ENCODE measurements around the gene KCND2. TPM values are rescaled to one million over a fixed set of nuclear protein-coding genes. Genes with fewer than 3 reads are reported as not detected.

Gene KCND2
- total RNA-seq, 1 experiment from 2014 or later, result 0.72 TPM

GRCh38 chr7:120274482-120274881 lies 1.5 kb downstream of the KCND2 start:
- no peaks in the 10 kb centered on the region for H3K79me2 ChIP-seq (ENCODE audit: low read depth)
- ChIA-PET CTCF (no interaction called here), POLR2A (ENCODE audit: unreplicated experiment) (no interaction called here)
- no TSS peak for BruUV-seq (replicated peaks)
- no peaks in the 10 kb centered on the region for H3K4me1 ChIP-seq (replicated peaks; ENCODE audit: insufficient read depth)
- no peak overlapping the region for H2AFZ ChIP-seq
- H3K27ac ChIP-seq, result no peak overlapping the region
- intact Hi-C loops (cut with micrococcal nuclease; ENCODE audit: unreplicated experiment), result loop anchor here (5.0 to 10.0 kb wide), 2 partner anchors 450 to 727 kb away; no protein-coding TSS in a partner anchor
- no peak overlapping the region for H3K4me2 ChIP-seq
- 0 out of 2 replicates have a peak, but pooled peaks cover 4% of the 10 kb centered on the region for H3K27me3 ChIP-seq (ENCODE audit: insufficient read depth, low read depth)
- no peaks in the 10 kb centered on the region for H3K36me3 ChIP-seq (ENCODE audit: low read depth)
- H3F3A ChIP-seq (ENCODE audit: insufficient read depth, low read depth), result no peaks in the 10 kb centered on the region
- no peaks in the 10 kb centered on the region for H4K20me1 ChIP-seq (ENCODE audit: insufficient read depth)
- DNase-seq, result no peak
- no peak overlapping the region for H3K4me3 ChIP-seq
- no peaks in the 10 kb centered on the region for H3K9me3 ChIP-seq (ENCODE audit: insufficient read depth, low read depth)
- H3K9me2 ChIP-seq (ENCODE audit: insufficient read depth), result no peaks in the 10 kb centered on the region
- no peak for TF ChIP-seq EZH2 (IDR thresholded peaks at IDR 0.05; ENCODE audit: low read depth)

DNA sequence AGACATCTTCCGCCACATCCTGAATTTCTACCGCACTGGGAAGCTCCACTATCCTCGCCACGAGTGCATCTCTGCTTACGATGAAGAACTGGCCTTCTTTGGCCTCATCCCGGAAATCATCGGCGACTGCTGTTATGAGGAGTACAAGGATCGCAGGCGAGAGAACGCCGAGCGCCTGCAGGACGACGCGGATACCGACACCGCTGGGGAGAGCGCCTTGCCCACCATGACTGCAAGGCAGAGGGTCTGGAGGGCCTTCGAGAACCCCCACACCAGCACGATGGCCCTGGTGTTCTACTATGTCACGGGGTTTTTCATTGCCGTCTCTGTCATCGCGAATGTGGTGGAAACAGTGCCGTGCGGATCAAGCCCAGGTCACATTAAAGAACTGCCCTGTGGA lies 1.9 kb downstream of the KCND2 start:
- POLR2A ChIA-PET (ENCODE audit: unreplicated experiment), result no interaction called here
- no peak for TF ChIP-seq EZH2 (IDR thresholded peaks at IDR 0.05; ENCODE audit: low read depth)
- TF ChIP-seq, protein P1, sequence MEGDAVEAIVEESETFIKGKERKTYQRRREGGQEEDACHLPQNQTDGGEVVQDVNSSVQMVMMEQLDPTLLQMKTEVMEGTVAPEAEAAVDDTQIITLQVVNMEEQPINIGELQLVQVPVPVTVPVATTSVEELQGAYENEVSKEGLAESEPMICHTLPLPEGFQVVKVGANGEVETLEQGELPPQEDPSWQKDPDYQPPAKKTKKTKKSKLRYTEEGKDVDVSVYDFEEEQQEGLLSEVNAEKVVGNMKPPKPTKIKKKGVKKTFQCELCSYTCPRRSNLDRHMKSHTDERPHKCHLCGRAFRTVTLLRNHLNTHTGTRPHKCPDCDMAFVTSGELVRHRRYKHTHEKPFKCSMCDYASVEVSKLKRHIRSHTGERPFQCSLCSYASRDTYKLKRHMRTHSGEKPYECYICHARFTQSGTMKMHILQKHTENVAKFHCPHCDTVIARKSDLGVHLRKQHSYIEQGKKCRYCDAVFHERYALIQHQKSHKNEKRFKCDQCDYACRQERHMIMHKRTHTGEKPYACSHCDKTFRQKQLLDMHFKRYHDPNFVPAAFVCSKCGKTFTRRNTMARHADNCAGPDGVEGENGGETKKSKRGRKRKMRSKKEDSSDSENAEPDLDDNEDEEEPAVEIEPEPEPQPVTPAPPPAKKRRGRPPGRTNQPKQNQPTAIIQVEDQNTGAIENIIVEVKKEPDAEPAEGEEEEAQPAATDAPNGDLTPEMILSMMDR (conservative IDR thresholded peaks at IDR 0.05), result no peak
- no peaks in the 10 kb centered on the region for H3F3A ChIP-seq (ENCODE audit: insufficient read depth, low read depth)

DNA sequence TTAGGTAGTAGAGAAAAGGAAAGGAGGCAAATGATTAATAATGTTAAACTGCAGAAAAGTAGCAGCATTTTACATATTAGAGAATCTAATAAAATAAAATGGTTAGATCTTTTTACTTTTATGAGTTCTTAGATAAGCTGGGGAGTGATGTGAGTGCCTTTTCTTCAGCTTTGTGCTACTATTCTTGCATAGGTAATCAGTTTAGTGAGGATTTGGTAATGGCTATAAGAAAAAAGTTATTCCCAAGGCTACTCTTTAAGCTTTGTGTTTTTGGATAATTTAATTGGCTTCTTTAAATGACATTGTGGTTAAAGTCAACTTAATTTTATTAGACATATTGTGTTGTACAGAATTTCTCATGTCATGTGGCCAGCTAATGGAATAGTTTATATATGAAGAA lies 3.7 kb downstream of the KCND2 start:
- ChIA-PET POLR2A (ENCODE audit: unreplicated experiment) (interaction anchor here (0.7 kb wide), 1 partner anchor 93 kb away, joined by 3 read pairs; no protein-coding TSS in a partner anchor), CTCF (no interaction called here)
- BruUV-seq (replicated peaks), result no TSS peak
- Histone ChIP-seq H3K36me3 (ENCODE audit: low read depth) (no peaks in the 10 kb centered on the region), H3K4me3 (no peak overlapping the region), H3K4me1 (replicated peaks; ENCODE audit: insufficient read depth) (no peaks in the 10 kb centered on the region), H3K9me3 (ENCODE audit: insufficient read depth, low read depth) (no peaks in the 10 kb centered on the region), H3K27ac (no peak overlapping the region), H3K27me3 (ENCODE audit: insufficient read depth, low read depth) (0 out of 2 replicates have a peak, but pooled peaks cover 4% of the 10 kb centered on the region), H3K79me2 (ENCODE audit: low read depth) (no peaks in the 10 kb centered on the region), H2AFZ (no peak overlapping the region), H3F3A (ENCODE audit: insufficient read depth, low read depth) (no peaks in the 10 kb centered on the region), H3K9me2 (ENCODE audit: insufficient read depth) (no peaks in the 10 kb centered on the region), H4K20me1 (ENCODE audit: insufficient read depth) (no peaks in the 10 kb centered on the region), H3K4me2 (no peak overlapping the region)
- TF ChIP-seq, protein P1 (conservative IDR thresholded peaks at IDR 0.05), result no peak
- TF ChIP-seq EZH2 (IDR thresholded peaks at IDR 0.05; ENCODE audit: low read depth), result no peak
- no peak for DNase-seq
- intact Hi-C loops (cut with micrococcal nuclease; ENCODE audit: unreplicated experiment), result loop anchor here (10.0 kb wide), 1 partner anchor 448 kb away; no protein-coding TSS in a partner anchor

More for the DNA sequence above, 1.9 kb downstream of the KCND2 start:
- no peak for DNase-seq
- BruUV-seq (replicated peaks), result no TSS peak
- H4K20me1 ChIP-seq (ENCODE audit: insufficient read depth), result no peaks in the 10 kb centered on the region
- H3K4me1 ChIP-seq (replicated peaks; ENCODE audit: insufficient read depth), result no peaks in the 10 kb centered on the region
- no peaks in the 10 kb centered on the region for H3K79me2 ChIP-seq (ENCODE audit: low read depth)
- no peak overlapping the region for H2AFZ ChIP-seq
- CTCF ChIA-PET, result no interaction called here
- intact Hi-C loops (cut with micrococcal nuclease; ENCODE audit: unreplicated experiment), result loop anchor here (5.0 to 10.0 kb wide), 2 partner anchors 450 to 728 kb away; no protein-coding TSS in a partner anchor
- no peak overlapping the region for H3K4me3 ChIP-seq
- no peak overlapping the region for H3K4me2 ChIP-seq
- no peaks in the 10 kb centered on the region for H3K9me2 ChIP-seq (ENCODE audit: insufficient read depth)
- H3K27me3 ChIP-seq (ENCODE audit: insufficient read depth, low read depth), result 0 out of 2 replicates have a peak, but pooled peaks cover 4% of the 10 kb centered on the region
- no peak overlapping the region for H3K27ac ChIP-seq
- H3K9me3 ChIP-seq (ENCODE audit: insufficient read depth, low read depth), result no peaks in the 10 kb centered on the region
- no peaks in the 10 kb centered on the region for H3K36me3 ChIP-seq (ENCODE audit: low read depth)

GRCh38 chr7:120278773-120279172 lies 5.8 kb downstream of the KCND2 start:
- Histone ChIP-seq H3K4me2 (no peak overlapping the region), H3K27me3 (ENCODE audit: insufficient read depth, low read depth) (0 out of 2 replicates have a peak, but pooled peaks cover 2% of the 10 kb centered on the region), H3K36me3 (ENCODE audit: low read depth) (no peaks in the 10 kb centered on the region), H3K4me1 (replicated peaks; ENCODE audit: insufficient read depth) (no peaks in the 10 kb centered on the region), H3K4me3 (no peak overlapping the region), H3F3A (ENCODE audit: insufficient read depth, low read depth) (no peaks in the 10 kb centered on the region), H4K20me1 (ENCODE audit: insufficient read depth) (no peaks in the 10 kb centered on the region), H3K79me2 (ENCODE audit: low read depth) (no peaks in the 10 kb centered on the region), H3K27ac (no peak overlapping the region), H2AFZ (0 out of 2 replicates have a peak overlapping the region, but pooled peaks have one; percentile 39), H3K9me3 (ENCODE audit: insufficient read depth, low read depth) (no peaks in the 10 kb centered on the region), H3K9me2 (ENCODE audit: insufficient read depth) (peaks cover 4% of the 10 kb centered on the region; the same call in 1 of the 2 replicates)
- BruUV-seq (replicated peaks), result no TSS peak
- intact Hi-C loops (cut with micrococcal nuclease; ENCODE audit: unreplicated experiment), result loop anchor here (10.0 kb wide), 1 partner anchor 446 kb away; no protein-coding TSS in a partner anchor
- CTCF ChIA-PET, result no interaction called here
- TF ChIP-seq EZH2 (IDR thresholded peaks at IDR 0.05; ENCODE audit: low read depth), result no peak
- TF ChIP-seq, protein P1 (conservative IDR thresholded peaks at IDR 0.05), result no peak
- DNase-seq, result no peak
- POLR2A ChIA-PET (ENCODE audit: unreplicated experiment), result no interaction called here
